NOMO-1 treated with dmso at 0.1 percent for 144 hours (cell line): ENCODE data around the gene TM9SF4.
"Not testable (repeated sequence)": the region's sequence is repeated elsewhere in the genome, so short reads cannot be mapped to it uniquely, and the experiment has no call there.

Experiments used
- DNase-seq: peaks from one replicate; lab custom pipeline; 2025; ENCODE audit not compliant: unreplicated experiment; lab: John Stamatoyannopoulos, UW

The TM9SF4 gene

GRCh38 chr20:32155017-32155981 lies 45.8 kb downstream of the TM9SF4 start:
- peak; percentile 12 for DNase-seq

DNA sequence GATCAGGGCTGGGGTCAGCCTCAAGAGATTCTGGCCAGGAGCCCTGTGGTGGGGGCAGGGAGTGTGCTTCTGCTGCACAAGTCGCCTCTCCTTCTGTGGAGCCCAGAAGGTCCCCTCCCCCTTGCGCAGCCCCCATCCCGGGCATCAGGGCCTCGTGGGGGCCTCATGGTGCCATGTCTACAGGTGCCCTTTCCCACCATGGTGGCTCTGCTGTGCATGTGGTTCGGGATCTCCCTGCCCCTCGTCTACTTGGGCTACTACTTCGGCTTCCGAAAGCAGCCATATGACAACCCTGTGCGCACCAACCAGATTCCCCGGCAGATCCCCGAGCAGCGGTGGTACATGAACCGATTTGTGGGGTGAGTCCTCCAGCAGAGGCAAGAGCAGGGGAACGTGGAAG lies 48.1 kb downstream of the TM9SF4 start:
- DNase-seq, result no peak

DNA sequence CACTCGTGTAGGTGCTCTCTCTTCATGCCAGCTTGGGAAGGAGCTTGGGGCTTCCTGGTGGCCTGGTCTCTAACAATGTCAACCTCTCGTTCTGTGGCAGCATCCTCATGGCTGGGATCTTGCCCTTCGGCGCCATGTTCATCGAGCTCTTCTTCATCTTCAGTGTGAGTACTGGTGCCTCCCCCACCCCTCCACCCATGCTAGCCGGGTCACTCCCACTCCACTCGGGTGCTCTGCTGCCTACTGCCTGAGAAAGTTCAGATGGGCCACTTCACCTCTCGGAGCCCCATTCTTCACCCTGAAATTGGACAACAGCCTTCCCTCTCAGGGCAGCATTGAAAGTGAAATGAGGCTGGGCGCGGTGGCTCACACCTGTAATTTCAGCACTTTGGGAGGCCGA lies 48.8 kb downstream of the TM9SF4 start:
- no peak for DNase-seq

- no peak for DNase-seq
Observed at GRCh38 chr20:32158943-32159660, 49.6 kb downstream of the TM9SF4 start.

GRCh38 chr20:32159766-32160221 lies 50.3 kb downstream of the TM9SF4 start:
- no peak for DNase-seq

DNA sequence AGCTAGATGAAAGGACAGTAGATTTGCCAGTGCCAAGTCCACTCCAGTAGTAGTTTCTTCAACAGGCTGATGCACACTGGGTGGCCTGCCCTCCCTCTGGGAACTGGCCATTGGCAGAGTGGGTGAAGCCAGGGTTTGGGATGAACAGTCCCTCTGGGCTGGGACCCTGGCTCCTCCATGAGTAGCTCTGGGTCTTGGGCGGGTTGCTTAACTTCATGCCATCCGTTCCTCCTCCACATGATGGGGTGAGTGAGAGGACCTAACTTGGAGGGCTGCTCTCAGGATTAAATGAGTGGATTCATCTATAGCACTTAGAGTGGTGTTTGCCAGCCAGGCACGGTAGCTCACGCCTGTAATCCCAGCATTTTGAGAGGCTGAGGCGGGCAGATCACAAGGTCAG lies 50.8 kb downstream of the TM9SF4 start:
- DNase-seq, result no peak

- no peak for DNase-seq
Observed at GRCh38 chr20:32162351-32162750, 52.8 kb downstream of the TM9SF4 start.

DNA sequence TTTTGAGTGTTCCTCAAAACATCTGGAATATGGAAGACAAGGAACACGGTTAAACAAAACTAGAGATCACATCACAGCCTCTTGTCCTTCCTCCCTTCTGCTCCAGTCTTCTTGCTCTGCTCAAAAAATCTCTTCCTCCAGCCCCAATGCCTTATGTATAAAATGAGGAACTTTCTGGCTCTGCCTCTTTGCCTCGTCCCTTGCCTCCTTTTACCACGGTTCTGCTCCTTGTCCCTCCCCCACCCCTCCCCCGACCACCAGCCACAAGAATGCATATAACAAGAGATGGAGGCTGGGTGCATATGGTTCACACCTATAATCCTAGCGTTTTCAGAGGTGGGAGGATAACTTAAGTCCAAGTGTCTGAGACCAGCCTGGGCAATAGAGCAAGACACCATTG lies 54.4 kb downstream of the TM9SF4 start:
- DNase-seq, result no peak

DNA sequence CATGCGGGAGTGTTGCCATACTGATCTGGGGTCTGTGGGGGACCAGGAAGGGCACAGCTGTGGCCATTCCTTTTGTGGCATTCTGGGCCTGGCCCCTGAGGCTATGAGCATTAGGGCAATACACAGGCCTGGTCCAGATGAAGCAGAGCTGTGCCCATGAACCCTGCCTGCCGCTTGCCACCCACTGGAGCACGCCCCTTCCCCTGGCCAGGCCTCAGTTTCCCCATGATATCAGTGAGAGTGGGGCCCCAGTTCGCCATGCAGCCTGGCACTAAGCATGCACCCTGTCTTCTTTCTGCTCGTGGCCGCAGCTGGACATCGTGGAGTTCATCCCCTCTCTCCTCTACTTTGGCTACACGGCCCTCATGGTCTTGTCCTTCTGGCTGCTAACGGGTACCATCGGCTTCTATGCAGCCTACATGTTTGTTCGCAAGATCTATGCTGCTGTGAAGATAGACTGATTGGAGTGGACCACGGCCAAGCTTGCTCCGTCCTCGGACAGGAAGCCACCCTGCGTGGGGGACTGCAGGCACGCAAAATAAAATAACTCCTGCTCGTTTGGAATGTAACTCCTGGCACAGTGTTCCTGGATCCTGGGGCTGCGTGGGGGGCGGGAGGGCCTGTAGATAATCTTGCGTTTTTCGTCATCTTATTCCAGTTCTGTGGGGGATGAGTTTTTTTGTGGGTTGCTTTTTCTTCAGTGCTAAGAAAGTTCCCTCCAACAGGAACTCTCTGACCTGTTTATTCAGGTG lies 55.6 kb downstream of the TM9SF4 start:
- no peak for DNase-seq

DNA sequence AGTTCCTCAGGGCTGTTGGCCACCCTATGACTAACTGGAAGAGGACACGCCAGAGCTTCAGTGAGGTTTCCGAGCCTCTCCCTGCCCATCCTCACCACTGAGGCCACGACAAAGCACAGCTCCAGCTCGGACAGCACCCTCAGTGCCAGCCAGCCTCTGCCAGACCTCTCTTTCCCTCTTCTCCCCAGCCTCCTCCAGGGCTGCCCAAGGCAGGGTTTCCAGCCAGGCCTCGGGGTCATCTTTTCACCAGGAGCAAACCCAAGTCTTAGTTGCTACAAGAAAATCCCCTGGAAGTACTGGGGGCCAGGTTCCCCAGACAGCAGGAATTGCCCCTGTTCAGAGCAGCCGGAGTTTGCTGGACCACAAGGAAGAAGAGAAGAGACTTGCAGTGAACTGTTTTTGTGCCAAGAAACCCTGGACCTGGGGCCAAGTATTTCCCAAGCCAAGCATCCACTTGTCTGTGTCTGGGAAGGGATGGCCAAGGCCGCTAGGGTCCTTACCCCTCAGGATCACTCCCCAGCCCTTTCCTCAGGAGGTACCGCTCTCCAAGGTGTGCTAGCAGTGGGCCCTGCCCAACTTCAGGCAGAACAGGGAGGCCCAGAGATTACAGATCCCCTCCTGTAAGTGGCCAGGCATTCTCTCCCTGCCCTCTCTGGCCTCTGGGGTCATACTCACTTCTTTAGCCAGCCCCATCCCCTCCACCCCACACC lies 56.5 kb downstream of the TM9SF4 start:
- DNase-seq, result no peak

DNA sequence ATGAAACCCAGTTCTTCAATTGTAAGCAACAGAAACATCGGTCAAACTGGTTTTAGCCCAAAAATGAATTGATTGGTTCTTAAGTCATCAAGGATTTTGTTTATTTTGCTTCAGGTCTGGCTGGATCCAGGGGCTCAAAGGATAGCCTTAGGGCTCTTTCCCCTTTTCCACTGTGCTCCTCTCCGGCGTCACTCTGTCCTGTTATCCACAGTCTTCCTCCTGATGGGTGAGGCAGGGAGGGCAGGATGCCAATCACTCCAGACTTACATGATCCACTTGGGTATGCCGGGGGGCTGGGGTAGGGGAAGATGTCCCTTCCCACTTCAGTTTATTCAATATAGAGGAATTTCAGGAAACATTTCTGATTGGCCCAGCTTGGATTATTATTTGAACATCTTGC lies 58.0 kb downstream of the TM9SF4 start:
- DNase-seq, result no peak

DNA sequence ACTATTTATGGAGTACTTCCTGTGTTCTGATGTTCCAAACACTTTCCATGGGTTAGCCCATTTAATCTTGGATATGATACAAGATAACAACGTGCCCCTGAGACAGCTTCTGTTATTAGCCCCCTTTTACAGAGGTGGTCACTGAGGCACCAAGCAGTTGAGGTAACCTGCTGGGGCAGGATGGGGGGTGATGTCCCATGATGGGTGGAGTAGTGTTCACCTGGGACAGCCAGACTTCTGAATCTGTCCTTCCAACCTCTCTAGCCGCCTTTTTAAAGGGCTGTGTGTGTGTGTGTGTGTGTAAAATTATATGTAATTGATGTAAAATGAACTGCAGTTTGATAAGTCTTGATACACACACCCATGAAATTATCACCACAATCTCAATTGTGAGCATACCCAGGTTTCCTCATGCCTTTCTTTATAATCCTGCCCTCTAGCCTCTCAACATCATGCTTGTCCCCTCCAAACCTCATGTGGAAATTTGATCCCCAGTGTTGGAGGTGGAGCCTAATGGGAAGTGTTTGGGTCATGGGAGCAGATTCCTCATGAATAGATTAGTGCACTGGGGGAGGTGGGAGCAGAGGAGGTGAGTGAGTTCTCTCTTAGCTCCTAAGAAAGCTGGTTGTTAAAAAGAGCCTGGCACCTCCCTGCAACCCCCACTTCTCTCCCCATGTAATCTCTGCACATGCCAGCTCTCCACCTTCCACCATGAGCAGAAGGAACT lies 58.8 kb downstream of the TM9SF4 start:
- DNase-seq, result no peak

DNA sequence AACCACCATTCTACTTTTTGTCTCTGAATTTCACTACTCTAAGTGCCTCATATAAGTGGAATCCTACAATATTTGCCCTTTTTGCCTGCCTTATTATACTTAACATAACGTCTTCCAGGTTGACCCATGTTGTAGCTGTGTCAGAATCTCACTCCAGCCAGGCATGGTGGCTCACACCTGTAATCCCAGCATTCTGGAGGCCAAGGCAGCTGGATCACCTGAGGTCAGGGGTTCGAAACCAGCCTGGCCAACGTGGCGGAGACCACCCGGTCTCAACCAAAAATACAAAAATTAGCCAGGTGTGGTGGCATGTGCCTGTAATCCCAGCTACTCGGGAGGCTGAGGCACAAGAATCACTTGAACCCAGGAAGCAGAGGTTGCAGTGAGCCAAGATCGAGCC lies 68.2 kb downstream of the TM9SF4 start:
- not testable (repeated sequence) for DNase-seq

DNA sequence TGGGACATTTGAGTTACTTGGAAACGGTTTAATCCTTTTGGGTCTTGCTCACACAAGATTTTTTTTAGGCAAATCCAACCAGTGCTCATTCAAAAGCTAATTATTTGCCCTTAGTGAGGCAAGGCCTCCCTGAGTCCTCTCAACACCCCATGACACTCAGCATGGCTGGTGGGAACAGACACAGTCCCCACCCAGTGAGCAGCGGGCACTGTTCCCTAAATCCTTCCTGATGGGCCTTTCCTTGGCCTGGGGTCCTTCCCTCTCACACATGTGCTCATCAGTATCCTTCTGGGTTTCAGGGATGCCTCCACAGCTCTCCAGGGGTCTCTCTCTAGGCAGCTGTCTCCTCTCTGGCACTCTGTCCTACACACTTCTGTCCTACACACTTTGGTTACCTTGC lies 70.0 kb downstream of the TM9SF4 start:
- DNase-seq, result no peak

DNA sequence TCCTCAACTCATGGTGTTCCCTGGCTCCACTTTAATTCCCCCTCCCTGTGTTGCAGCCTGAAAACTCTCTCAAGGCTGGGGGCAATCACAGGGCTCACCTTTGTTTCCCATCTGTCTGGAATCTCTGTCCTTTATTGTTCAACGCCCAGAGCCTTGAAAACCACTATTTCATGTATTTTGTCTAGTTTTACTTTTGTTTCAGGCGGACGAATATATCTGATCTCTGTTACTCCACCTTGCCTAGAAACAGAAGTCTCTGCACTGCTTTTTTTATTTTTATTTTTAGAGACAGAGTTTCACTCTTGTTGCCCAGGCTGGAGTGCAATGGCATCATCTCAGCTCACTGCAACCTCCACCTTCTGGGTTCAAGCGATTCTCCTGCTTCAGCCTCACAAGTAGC lies 70.4 kb downstream of the TM9SF4 start:
- DNase-seq, result no peak

GRCh38 chr20:32181606-32182005 lies 72.1 kb downstream of the TM9SF4 start:
- no peak for DNase-seq

- no peak for DNase-seq
Observed at GRCh38 chr20:32183947-32184635, 74.6 kb downstream of the TM9SF4 start.

DNA sequence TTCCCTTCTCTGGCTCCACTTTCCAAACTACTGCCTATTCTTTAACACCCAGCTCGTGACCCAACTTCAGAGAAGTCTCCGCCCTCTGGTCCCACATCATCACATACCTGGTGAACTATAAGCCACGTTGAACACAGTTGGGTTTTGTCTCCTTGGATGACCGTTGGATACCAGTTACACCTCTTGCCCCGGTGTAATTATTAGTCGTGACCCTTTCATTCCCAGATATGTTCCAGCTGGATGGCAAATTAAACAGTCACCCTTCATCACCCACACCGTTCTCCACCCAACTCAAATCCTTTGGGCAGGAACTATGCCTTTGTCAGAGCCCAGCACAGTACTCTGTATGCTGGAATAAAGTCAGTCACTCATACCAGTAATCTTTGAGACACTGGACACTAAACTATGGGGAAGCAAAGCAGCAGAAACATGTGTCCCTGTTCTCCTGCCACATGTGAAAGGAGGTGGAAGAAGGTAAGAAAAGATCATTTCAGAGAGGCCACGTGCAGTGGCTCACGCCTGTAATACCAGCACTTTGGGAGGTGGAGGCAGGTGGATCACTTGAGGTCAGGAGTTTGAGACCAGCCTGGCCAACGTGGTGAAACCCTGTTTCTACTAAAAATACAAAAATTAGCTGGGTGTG lies 75.6 kb downstream of the TM9SF4 start:
- no peak for DNase-seq

DNA sequence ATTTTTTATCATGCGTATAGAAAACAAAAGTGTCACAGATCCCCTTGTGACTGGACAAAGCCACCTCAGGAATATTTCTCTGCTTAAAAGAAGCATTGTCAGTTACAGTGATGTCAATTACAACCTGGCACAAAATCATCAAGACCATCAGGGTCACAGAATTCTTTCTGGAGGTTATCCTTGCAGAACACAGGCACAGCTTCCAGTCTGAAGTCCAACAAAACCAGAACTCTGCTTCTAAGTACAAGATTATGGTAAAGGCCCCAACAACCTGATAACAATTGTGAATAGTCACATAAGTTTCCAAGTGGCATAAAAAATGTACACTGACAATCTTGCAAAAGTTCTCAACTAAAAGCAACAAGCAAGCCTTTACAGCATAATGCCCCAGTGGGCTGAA lies 77.0 kb downstream of the TM9SF4 start:
- no peak for DNase-seq
